Common myeloid progenitor, CD34-positive (primary cell): ENCODE results near the gene IGF1R.

Experiments
- CTCF ChIA-PET: fragments of 350-600 bp; sonication (Branson Sonifier 250); formaldehyde crosslinking; loops from one replicate; lab custom pipeline; 2021; ENCODE audit warnings: antibody characterized with exemption; lab: Charles Lee
- POLR2A ChIA-PET: fragments of 350-600 bp; sonication (Branson Sonifier 250); formaldehyde crosslinking; loops from one replicate; lab custom pipeline; 2021; ENCODE audit warnings: antibody characterized with exemption; lab: Charles Lee
- DNase-seq, 3 donors: peaks; one replicate each; pipeline versions ENCODE4 v3.0.0 to v3.0.0-alpha.2; 2013
- H3K27ac ChIP-seq, 2 experiments: 1 replicate in 1 of 2; 2 replicates in 1 of 2; pipeline ENCODE4 v1.7.0; 2013; ENCODE audit warnings: inconsistent platforms in 2 of 2, low read length in 2 of 2, mild to moderate bottlenecking in 2 of 2, low read depth in 1 of 2, moderate library complexity in 1 of 2; ENCODE audit not compliant: severe bottlenecking in 2 of 2, insufficient read depth in 1 of 2, poor library complexity in 1 of 2
- H3K27me3 ChIP-seq, 5 experiments: replicated peaks in 2 of 5; 1 replicate in 3 of 5; 2 replicates in 2 of 5; pipeline versions ENCODE4 v1.6.1 to v1.7.0; 2013; ENCODE audit warnings: low read length in 4 of 5, mild to moderate bottlenecking in 2 of 5, moderate library complexity in 2 of 5, inconsistent platforms in 1 of 5; ENCODE audit not compliant: insufficient read depth in 5 of 5, control insufficient read depth in 4 of 5
- H3K36me3 ChIP-seq, 4 experiments: 1 replicate in 2 of 4; 2 replicates in 2 of 4; pipeline versions ENCODE4 v1.6.1 to v1.7.0; 2013; ENCODE audit warnings: low read length in 3 of 4, control low read depth in 1 of 4, mild to moderate bottlenecking in 1 of 4; ENCODE audit not compliant: control insufficient read depth in 4 of 4, insufficient read depth in 4 of 4
- H3K4me1 ChIP-seq, 4 experiments: 1 replicate in 3 of 4; 2 replicates in 1 of 4; pipeline versions ENCODE4 v1.6.1 to v1.7.1; 2013; ENCODE audit warnings: low read length in 3 of 4, mild to moderate bottlenecking in 3 of 4, control low read depth in 1 of 4, inconsistent platforms in 1 of 4, moderate library complexity in 1 of 4; ENCODE audit not compliant: control insufficient read depth in 4 of 4, insufficient read depth in 4 of 4; ENCODE audit errors: control extremely low read depth in 1 of 4
- H3K4me3 ChIP-seq, 7 experiments: 1 replicate in 4 of 7; 2 replicates in 3 of 7; pipeline versions ENCODE4 v1.5.1 to v1.7.0; 2013; ENCODE audit warnings: mild to moderate bottlenecking in 7 of 7, low read length in 6 of 7, moderate library complexity in 6 of 7, inconsistent platforms in 2 of 7, low read depth in 2 of 7, control low read depth in 1 of 7; ENCODE audit not compliant: insufficient read depth in 4 of 7, control insufficient read depth in 1 of 7; ENCODE audit errors: extremely low read depth in 1 of 7
- H3K9me3 ChIP-seq, 5 experiments: 1 replicate in 4 of 5; 2 replicates in 1 of 5; pipeline versions ENCODE4 v1.6.1 to v1.7.1; 2013; ENCODE audit warnings: low read length in 4 of 5, mild to moderate bottlenecking in 2 of 5, inconsistent platforms in 1 of 5, low read depth in 1 of 5, moderate library complexity in 1 of 5; ENCODE audit not compliant: control insufficient read depth in 4 of 5, insufficient read depth in 2 of 5; ENCODE audit errors: control extremely low read depth in 1 of 5
- WGBS: methylation state at CpG from one replicate; pipeline ENCODE4 v1.1.5; 2013; ENCODE audit not compliant: insufficient coverage; 5-methylcytosine and 5-hydroxymethylcytosine counted together

Gene IGF1R

DNA sequence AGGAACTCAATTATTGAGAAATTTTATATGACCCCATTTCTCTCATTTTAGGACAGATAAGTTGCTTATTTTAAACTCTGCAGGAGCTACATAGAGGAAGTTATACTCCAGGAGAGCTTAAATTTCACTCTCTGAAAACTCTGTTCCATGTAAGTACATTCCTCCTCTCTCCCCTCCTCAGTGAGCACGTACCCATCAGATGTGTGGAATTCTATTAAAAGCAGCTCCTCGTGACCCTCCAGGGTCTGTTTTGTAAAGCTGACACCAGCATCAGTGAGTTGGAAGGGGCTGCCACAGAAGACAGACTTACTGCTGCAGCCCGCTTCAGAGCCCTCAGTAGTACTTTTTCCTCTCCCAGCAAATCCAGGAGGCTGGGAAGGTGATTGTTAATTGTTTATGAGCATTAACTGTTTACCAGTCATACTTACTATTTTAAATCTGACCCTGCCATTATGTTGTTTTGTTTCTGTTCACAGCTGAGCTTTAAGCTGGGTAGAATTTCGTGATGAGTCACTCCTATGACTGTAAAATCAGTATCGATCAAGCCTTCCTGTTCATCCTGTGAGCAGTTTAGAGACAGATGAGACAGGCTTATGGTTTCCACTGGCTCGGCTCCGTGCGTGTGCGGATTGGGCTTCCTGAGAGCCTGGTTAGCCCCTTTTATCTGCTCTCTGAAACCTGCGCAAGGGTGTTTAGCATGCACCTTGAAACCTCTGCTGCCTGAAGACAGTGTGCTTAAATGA, 20.4 kb downstream of the IGF1R start:
- H3K36me3 ChIP-seq = no peaks in the 10 kb centered on the region
- CTCF ChIA-PET = interaction anchor here (1.0 to 2.2 kb wide), 5 partner anchors 9 to 111 kb away, joined by 3 to 10 read pairs (median 4); no protein-coding TSS in a partner anchor
- no peaks in the 10 kb centered on the region for H3K27me3 ChIP-seq
- H3K9me3 ChIP-seq = no peaks in the 10 kb centered on the region
- POLR2A ChIA-PET = no interaction called here
- peaks cover 9 to 33% (median 19%) of the 10 kb centered on the region in 4 experiments for H3K4me1 ChIP-seq
- H3K4me3 ChIP-seq = no peak overlapping the region
- no peak overlapping the region for H3K27ac ChIP-seq
- WGBS = 72% methylated on average over 5 of the region's 10 CpGs
- peak in 1 of 3 donors; percentile 36 for DNase-seq

DNA sequence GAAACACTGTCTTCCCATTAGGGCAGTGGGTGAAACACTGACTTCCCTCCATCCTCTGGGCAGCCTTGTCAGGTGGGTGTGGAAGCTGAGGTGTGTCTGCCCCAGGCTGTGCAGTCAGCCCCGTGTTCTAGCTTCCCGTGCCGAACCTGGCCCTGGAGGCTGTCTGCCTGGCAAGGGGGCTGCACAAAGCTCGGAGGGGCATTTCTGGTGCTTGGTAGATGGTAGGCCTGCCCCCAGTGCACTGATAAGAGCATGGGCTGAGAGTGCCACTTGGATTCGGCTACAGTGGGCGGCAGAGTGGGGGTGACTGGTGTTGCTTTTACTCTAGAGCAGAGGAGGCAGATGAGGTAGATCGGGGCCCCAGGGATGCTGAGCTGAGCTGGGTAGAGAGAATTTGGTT, 21.3 kb downstream of the IGF1R start:
- DNase-seq = no peak
- ChIA-PET POLR2A (no interaction called here), CTCF (interaction anchor here (1.4 kb wide), 1 partner anchor 10 kb away, joined by 4 read pairs; no protein-coding TSS in a partner anchor)
- Histone ChIP-seq H3K36me3 (no peaks in the 10 kb centered on the region), H3K27ac (no peak overlapping the region), H3K9me3 (no peaks in the 10 kb centered on the region), H3K4me1 (peaks cover 9 to 33% (median 19%) of the 10 kb centered on the region in 4 experiments), H3K27me3 (no peaks in the 10 kb centered on the region), H3K4me3 (no peak overlapping the region)
- WGBS = 96% methylated on average over 4 of the region's 7 CpGs

GRCh38 chr15:98671060-98672008, 23.0 kb downstream of the IGF1R start:
- H3K4me3 ChIP-seq = no peak overlapping the region
- H3K4me1 ChIP-seq = peaks cover 9 to 33% (median 19%) of the 10 kb centered on the region in 4 experiments
- ChIA-PET POLR2A (no interaction called here), CTCF (interaction anchor here (0.7 to 6.1 kb wide), 5 partner anchors 13 to 152 kb away, joined by 3 to 28 read pairs (median 3); no protein-coding TSS in a partner anchor)
- DNase-seq = no peak
- H3K27ac ChIP-seq = no peak overlapping the region
- no peaks in the 10 kb centered on the region for H3K9me3 ChIP-seq
- no peaks in the 10 kb centered on the region for H3K36me3 ChIP-seq
- WGBS = 95% methylated on average over 2 of the region's 6 CpGs
- H3K27me3 ChIP-seq = no peaks in the 10 kb centered on the region

- Histone ChIP-seq H3K27ac (no peak overlapping the region), H3K9me3 (no peaks in the 10 kb centered on the region), H3K27me3 (no peaks in the 10 kb centered on the region), H3K4me3 (no peak overlapping the region), H3K4me1 (peaks cover 6 to 26% (median 16%) of the 10 kb centered on the region in 4 experiments), H3K36me3 (no peaks in the 10 kb centered on the region)
- WGBS = 100% methylated on average over 4 of the region's 4 CpGs
- CTCF ChIA-PET = interaction anchor here (1.4 to 6.1 kb wide), 3 partner anchors 11 to 16 kb away, joined by 3 to 28 read pairs (median 5); no protein-coding TSS in a partner anchor
- DNase-seq = no peak
- POLR2A ChIA-PET = no interaction called here
These were observed 24.8 kb downstream of the IGF1R start for GRCh38 chr15:98673133-98673532.

GRCh38 chr15:98674336-98674735, 26.0 kb downstream of the IGF1R start:
- H3K36me3 ChIP-seq = peaks cover 0 to 2% (median 0%) of the 10 kb centered on the region in 4 experiments
- ChIA-PET POLR2A (no interaction called here), CTCF (interaction anchor here (1.4 to 6.1 kb wide), 3 partner anchors 10 to 16 kb away, joined by 3 to 28 read pairs (median 5); no protein-coding TSS in a partner anchor)
- 100% methylated on average over 5 of the region's 9 CpGs for WGBS
- no peak overlapping the region for H3K4me3 ChIP-seq
- no peaks in the 10 kb centered on the region for H3K27me3 ChIP-seq
- H3K4me1 ChIP-seq = peaks cover 0 to 15% (median 11%) of the 10 kb centered on the region in 4 experiments
- no peak for DNase-seq
- H3K27ac ChIP-seq = no peak overlapping the region
- no peaks in the 10 kb centered on the region for H3K9me3 ChIP-seq

DNA sequence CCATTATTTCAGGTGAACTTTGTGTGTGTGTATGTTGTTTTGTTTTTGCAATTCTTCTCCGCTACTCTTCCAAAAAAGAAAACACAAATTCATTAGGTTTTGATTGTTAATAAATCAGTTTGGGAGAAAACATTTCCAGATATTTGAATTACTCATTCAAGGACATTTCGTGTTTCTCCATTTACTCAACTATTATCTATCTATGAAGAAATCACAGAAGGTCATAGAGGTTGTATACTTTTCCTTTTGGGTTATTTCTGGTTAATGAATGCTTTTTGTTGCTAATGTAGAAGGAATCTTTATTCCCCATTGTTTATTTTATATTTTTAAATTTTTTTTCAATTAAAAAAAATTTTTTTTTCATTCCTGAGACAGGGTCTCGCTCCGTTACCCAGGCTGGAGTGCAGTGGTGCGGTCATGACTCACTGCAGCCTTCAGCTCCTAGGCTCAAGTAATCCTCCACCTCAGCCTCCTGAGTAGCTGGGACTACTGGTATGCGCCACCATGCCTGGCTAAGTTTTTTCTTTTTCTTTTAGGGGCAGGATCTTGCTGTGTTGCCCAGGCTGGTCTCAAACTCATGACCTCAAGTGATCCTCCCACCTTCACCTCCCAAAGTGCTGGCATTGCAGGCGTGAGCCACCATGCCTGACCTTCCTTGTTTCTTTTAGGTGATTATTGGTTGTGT, 28.4 kb downstream of the IGF1R start:
- H3K27ac ChIP-seq = no peak overlapping the region
- no peaks in the 10 kb centered on the region for H3K27me3 ChIP-seq
- H3K9me3 ChIP-seq = no peaks in the 10 kb centered on the region
- WGBS = 89% methylated on average over 3 of the region's 7 CpGs
- peaks cover 0 to 2% (median 0%) of the 10 kb centered on the region in 4 experiments for H3K36me3 ChIP-seq
- no peaks in the 10 kb centered on the region for H3K4me1 ChIP-seq
- no peak overlapping the region for H3K4me3 ChIP-seq
- DNase-seq = no peak
- POLR2A ChIA-PET = no interaction called here
- CTCF ChIA-PET = interaction anchor here (1.3 to 6.1 kb wide), 3 partner anchors 9 to 18 kb away, joined by 4 to 28 read pairs (median 4); no protein-coding TSS in a partner anchor
